Fibroblast of peridontal ligament (primary cell): Measurements from ENCODE around the gene ZNF444.
"Not testable (repeated sequence)": the region's sequence is repeated elsewhere in the genome, so short reads cannot be mapped to it uniquely, and the experiment has no call there.

ENCODE experiments used
- DNase-seq: peaks from one replicate; pipeline ENCODE4 v3.0.0-alpha.2; 2010; ENCODE audit errors: extremely low read depth

Gene ZNF444

GRCh38 chr19:56144831-56145230 lies 3.7 kb downstream of the ZNF444 start:
- DNase-seq: no peak

GRCh38 chr19:56145698-56146097 lies 4.6 kb downstream of the ZNF444 start:
- DNase-seq: no peak

- no peak for DNase-seq
These were observed 5.8 kb downstream of the ZNF444 start for GRCh38 chr19:56146904-56147303.

- no peak for DNase-seq
These were observed 6.2 kb downstream of the ZNF444 start for GRCh38 chr19:56147307-56147706.

GRCh38 chr19:56148096-56148495 lies 7.0 kb downstream of the ZNF444 start:
- no peak for DNase-seq

- DNase-seq: not testable (repeated sequence)
These were observed 8.0 kb downstream of the ZNF444 start for GRCh38 chr19:56148955-56149655.

- DNase-seq: no peak
These were observed 8.6 kb downstream of the ZNF444 start for GRCh38 chr19:56149656-56150038.

- DNase-seq: no peak
These were observed 9.3 kb downstream of the ZNF444 start for GRCh38 chr19:56150358-56150757.

GRCh38 chr19:56152644-56153043 lies 11.6 kb downstream of the ZNF444 start:
- DNase-seq: no peak

- no peak for DNase-seq
These were observed 12.4 kb downstream of the ZNF444 start for GRCh38 chr19:56153507-56153906.

- no peak for DNase-seq
These were observed 14.1 kb downstream of the ZNF444 start for GRCh38 chr19:56155124-56155687.

- DNase-seq: no peak
These were observed 15.7 kb downstream of the ZNF444 start for GRCh38 chr19:56156768-56157167.

- no peak for DNase-seq
These were observed 17.2 kb downstream of the ZNF444 start for GRCh38 chr19:56158170-56158757.

GRCh38 chr19:56159009-56159559 lies 18.0 kb downstream of the ZNF444 start:
- DNase-seq: no peak

GRCh38 chr19:56159622-56160271 lies 18.7 kb downstream of the ZNF444 start:
- no peak for DNase-seq

GRCh38 chr19:56161534-56161933 lies 20.4 kb downstream of the ZNF444 start:
- DNase-seq: no peak

- DNase-seq: no peak
These were observed 21.2 kb downstream of the ZNF444 start for GRCh38 chr19:56162258-56162657.

- DNase-seq: no peak
These were observed 22.0 kb downstream of the ZNF444 start for GRCh38 chr19:56163097-56163496.

GRCh38 chr19:56167064-56167578 lies 26.0 kb downstream of the ZNF444 start:
- DNase-seq: peak; percentile 8

GRCh38 chr19:56170261-56170660 lies 29.2 kb downstream of the ZNF444 start:
- no peak for DNase-seq

- no peak for DNase-seq
These were observed 33.0 kb downstream of the ZNF444 start for GRCh38 chr19:56174086-56174485.

GRCh38 chr19:56174550-56174949 lies 33.5 kb downstream of the ZNF444 start:
- DNase-seq: no peak
